ENCODE results near the gene BEGAIN. TPM values are rescaled to one million over a fixed set of nuclear protein-coding genes. Genes with fewer than 3 reads are reported as not detected.

The BEGAIN gene
- total and polyA plus RNA-seq, 10 donors: 1.8 to 10.0 (median 5.6) TPM

DNA sequence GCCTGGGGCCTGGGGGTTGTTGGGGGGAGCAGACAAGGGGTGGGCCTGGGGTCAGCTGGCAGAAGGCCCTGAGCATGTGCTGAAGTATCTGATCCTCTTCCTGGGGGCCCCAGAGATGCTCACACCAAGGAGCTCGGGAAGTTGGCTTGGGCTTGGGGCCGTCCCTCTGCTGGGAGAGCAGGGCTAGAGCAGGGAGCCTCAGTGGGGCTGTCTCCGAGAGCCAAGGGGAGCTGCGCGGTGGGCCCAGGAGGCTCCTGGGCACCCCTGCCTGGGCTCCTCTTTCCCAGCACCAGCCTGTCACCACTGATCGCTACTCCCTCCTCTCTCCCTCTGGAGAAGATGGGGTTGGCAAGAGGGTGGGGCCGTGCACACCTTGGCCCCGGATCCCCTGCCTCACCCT, 28.3 kb downstream of the BEGAIN start:
- Histone ChIP-seq H3K27me3 (replicated peaks in 1 of 7) (peaks cover 0 to 3% (median 0%) of the 10 kb centered on the region in 7 donors), H3K4me1 (peaks cover 0 to 37% (median 9%) of the 10 kb centered on the region in 6 donors), H3K4me3 (no peak overlapping the region), H3K9me3 (no peaks in the 10 kb centered on the region), H3K36me3 (no peaks in the 10 kb centered on the region), H3K27ac (no peak overlapping the region)
- no peak for DNase-seq
- 75 to 95% (median 91%) methylated on average over 4 to 8 of the region's 8 CpGs for WGBS, 5 donors
- intact Hi-C loops (cut with DNase I; ENCODE audit: low total_unique reads): no loop called here
- TF ChIP-seq, protein P1, sequence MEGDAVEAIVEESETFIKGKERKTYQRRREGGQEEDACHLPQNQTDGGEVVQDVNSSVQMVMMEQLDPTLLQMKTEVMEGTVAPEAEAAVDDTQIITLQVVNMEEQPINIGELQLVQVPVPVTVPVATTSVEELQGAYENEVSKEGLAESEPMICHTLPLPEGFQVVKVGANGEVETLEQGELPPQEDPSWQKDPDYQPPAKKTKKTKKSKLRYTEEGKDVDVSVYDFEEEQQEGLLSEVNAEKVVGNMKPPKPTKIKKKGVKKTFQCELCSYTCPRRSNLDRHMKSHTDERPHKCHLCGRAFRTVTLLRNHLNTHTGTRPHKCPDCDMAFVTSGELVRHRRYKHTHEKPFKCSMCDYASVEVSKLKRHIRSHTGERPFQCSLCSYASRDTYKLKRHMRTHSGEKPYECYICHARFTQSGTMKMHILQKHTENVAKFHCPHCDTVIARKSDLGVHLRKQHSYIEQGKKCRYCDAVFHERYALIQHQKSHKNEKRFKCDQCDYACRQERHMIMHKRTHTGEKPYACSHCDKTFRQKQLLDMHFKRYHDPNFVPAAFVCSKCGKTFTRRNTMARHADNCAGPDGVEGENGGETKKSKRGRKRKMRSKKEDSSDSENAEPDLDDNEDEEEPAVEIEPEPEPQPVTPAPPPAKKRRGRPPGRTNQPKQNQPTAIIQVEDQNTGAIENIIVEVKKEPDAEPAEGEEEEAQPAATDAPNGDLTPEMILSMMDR (IDR thresholded peaks at IDR 0.05 in 8 of 11, conservative IDR thresholded peaks at IDR 0.05 in 3 of 11): no peak
- TF ChIP-seq POLR2AphosphoS5 (IDR thresholded peaks at IDR 0.05): no peak
- no peak for TF ChIP-seq POLR2A (IDR thresholded peaks at IDR 0.05)

DNA sequence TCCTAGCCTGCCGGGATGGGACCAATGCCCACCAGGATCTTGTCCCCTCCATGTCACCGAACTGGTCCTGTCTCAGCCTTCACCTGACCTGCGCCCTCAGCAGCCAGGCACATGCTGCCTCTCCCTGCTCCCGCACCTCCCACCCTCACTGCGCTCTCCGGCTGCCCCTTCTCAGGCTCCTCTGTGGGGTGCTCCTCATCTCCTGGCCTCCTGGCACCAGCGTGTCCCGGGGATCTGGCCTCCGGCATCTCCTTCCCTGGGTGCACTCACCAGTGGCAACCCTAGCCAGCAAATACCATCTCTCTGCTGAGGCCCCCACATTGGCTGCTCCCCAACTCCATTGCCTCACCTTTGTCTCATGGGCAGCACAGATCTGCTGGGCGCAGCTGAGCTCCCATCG, 29.0 kb downstream of the BEGAIN start:
- no peaks in the 10 kb centered on the region for H3K36me3 ChIP-seq
- H3K4me3 ChIP-seq: no peak overlapping the region
- H3K27ac ChIP-seq: no peak overlapping the region
- H3K4me1 ChIP-seq: peaks cover 0 to 41% (median 9%) of the 10 kb centered on the region in 6 donors
- intact Hi-C loops (cut with DNase I; ENCODE audit: low total_unique reads): no loop called here
- no peaks in the 10 kb centered on the region for H3K27me3 ChIP-seq (replicated peaks in 1 of 7)
- no peaks in the 10 kb centered on the region for H3K9me3 ChIP-seq
- DNase-seq: no peak
- TF ChIP-seq POLR2A (IDR thresholded peaks at IDR 0.05) (no peak), POLR2AphosphoS5 (IDR thresholded peaks at IDR 0.05) (no peak)
- TF ChIP-seq, protein P1 (IDR thresholded peaks at IDR 0.05 in 8 of 11, conservative IDR thresholded peaks at IDR 0.05 in 3 of 11): no peak
- WGBS, 5 donors: 87 to 96% (median 93%) methylated on average over 11 of the region's 11 CpGs

DNA sequence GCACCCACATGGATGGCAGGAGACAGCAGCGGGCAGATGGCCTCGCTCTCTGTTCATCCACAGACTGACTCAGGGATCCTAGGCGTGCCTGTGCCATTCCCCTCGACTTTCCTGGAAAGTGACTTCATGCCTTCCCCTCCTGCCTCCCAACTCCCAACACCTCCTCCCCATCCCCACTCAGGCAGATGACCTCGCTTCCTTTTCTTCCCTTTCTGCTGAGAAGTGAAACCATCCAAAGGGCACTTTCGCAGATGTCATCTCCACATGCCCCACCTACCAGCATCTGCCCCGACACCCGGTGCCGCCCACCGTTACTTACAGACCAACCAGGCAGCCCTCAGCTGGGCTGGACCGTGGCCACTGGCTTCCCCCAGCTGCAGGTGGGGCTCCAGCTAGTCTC, 29.6 kb downstream of the BEGAIN start:
- Histone ChIP-seq H3K4me3 (no peak overlapping the region), H3K36me3 (no peaks in the 10 kb centered on the region), H3K27me3 (replicated peaks in 1 of 7) (no peaks in the 10 kb centered on the region), H3K4me1 (peaks cover 0 to 41% (median 9%) of the 10 kb centered on the region in 6 donors), H3K9me3 (no peaks in the 10 kb centered on the region), H3K27ac (no peak overlapping the region)
- no peak for DNase-seq
- intact Hi-C loops (cut with DNase I; ENCODE audit: low total_unique reads): no loop called here
- no peak for TF ChIP-seq POLR2AphosphoS5 (IDR thresholded peaks at IDR 0.05)
- TF ChIP-seq, protein P1 (IDR thresholded peaks at IDR 0.05 in 8 of 11, conservative IDR thresholded peaks at IDR 0.05 in 3 of 11): no peak
- TF ChIP-seq POLR2A (IDR thresholded peaks at IDR 0.05): no peak
- WGBS, 5 donors: 41 to 49% (median 45%) methylated on average over 11 of the region's 11 CpGs

DNA sequence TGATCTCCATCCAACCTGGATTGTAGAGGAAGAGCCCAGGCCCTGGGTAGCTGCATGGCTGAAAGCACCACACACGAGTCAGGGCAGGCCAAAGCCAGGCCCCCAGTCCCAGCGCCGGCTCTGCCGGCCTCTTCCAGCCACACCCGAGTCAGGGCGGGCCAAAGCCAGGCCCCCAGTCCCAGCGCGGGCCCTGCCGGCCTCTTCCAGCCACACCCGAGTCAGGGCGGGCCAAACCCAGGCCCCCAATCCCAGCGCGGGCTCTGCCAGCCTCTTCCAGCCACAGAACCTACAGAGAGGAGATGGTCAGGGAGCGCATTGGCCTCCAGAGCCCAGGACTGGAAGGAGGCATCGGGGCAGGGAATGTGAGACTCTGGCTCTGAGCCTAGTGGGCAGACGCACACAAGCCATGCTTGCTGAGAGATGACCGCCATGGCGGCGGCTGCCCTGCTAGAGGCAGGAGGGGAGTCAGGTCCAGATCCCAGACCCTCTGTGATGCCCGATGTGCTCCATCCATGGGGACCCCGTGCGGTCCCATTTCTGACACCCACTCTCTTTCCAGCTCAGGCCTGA, 30.2 kb downstream of the BEGAIN start:
- DNase-seq: no peak
- peaks cover 0 to 41% (median 9%) of the 10 kb centered on the region in 6 donors for H3K4me1 ChIP-seq
- H3K36me3 ChIP-seq: no peaks in the 10 kb centered on the region
- intact Hi-C loops (cut with DNase I; ENCODE audit: low total_unique reads): no loop called here
- no peak overlapping the region for H3K27ac ChIP-seq
- TF ChIP-seq POLR2A (IDR thresholded peaks at IDR 0.05) (no peak), POLR2AphosphoS5 (IDR thresholded peaks at IDR 0.05) (no peak)
- TF ChIP-seq, protein P1 (IDR thresholded peaks at IDR 0.05 in 8 of 11, conservative IDR thresholded peaks at IDR 0.05 in 3 of 11): no peak
- no peaks in the 10 kb centered on the region for H3K9me3 ChIP-seq
- H3K27me3 ChIP-seq (replicated peaks in 1 of 7): no peaks in the 10 kb centered on the region
- WGBS, 5 donors: 86 to 93% (median 88%) methylated on average over 8 to 22 of the region's 22 CpGs
- H3K4me3 ChIP-seq: no peak overlapping the region

All from spleen (tissue), 11 donors.